DND-41 (cell line): Measurements from ENCODE around the gene TBC1D22A.

Experiments
- ATAC-seq: fragments of 200-7000 bp; cut with Tn5 transposase; 3 replicates; pipeline ENCODE4 v1.9.1; 2021; ENCODE audit warnings: low read depth; ENCODE audit not compliant: insufficient read depth
- DNase-seq: peaks from one replicate; pipeline ENCODE4 v3.0.0-alpha.2; 2020
- H2AFZ ChIP-seq: 2 replicates; pipeline ENCODE4 v1.6.0; 2012; ENCODE audit warnings: low read depth, low read length
- H3K27ac ChIP-seq: 2 replicates; pipeline ENCODE4 v1.5.1; 2012; ENCODE audit warnings: low read length, inconsistent platforms
- H3K27me3 ChIP-seq: fragments of 200-600 bp; sonication (generic); 2 replicates; pipeline ENCODE4 v1.6.0; 2012; ENCODE audit warnings: low read length, mild to moderate bottlenecking, inconsistent platforms; ENCODE audit not compliant: insufficient read depth, poor library complexity
- H3K36me3 ChIP-seq: 2 replicates; pipeline ENCODE4 v1.5.1; 2012; ENCODE audit warnings: low read length, inconsistent platforms; ENCODE audit not compliant: insufficient read depth
- H3K4me1 ChIP-seq: 2 replicates; pipeline ENCODE4 v1.5.1; 2012; ENCODE audit warnings: mild to moderate bottlenecking, low read length; ENCODE audit not compliant: insufficient read depth
- H3K4me2 ChIP-seq: 2 replicates; pipeline ENCODE4 v1.6.0; 2012; ENCODE audit warnings: mild to moderate bottlenecking, moderate library complexity, low read length, inconsistent platforms; ENCODE audit not compliant: insufficient read depth
- H3K4me3 ChIP-seq, 2 experiments: fragments of 200-600 bp in 1 of 2; shearing (Covaris generic) in 1 of 2; 2 replicates each; pipeline ENCODE4 v1.5.1; 2012 to 2016; ENCODE audit warnings: inconsistent platforms in 2 of 2, low read length in 2 of 2, mild to moderate bottlenecking in 2 of 2, low read depth in 1 of 2, moderate library complexity in 1 of 2
- H3K79me2 ChIP-seq: 2 replicates; pipeline ENCODE4 v1.6.0; 2012; ENCODE audit warnings: low read length, inconsistent platforms; ENCODE audit not compliant: insufficient read depth
- H3K9ac ChIP-seq: 2 replicates; pipeline ENCODE4 v1.6.0; 2012; ENCODE audit warnings: low read depth, mild to moderate bottlenecking, inconsistent platforms, low read length, moderate library complexity
- H3K9me3 ChIP-seq: 2 replicates; pipeline ENCODE4 v1.5.1; 2012; ENCODE audit warnings: low read length, moderate library complexity, mild to moderate bottlenecking, inconsistent platforms; ENCODE audit not compliant: insufficient read depth, severe bottlenecking
- H4K20me1 ChIP-seq: 2 replicates; pipeline ENCODE4 v1.6.0; 2012; ENCODE audit warnings: low read length; ENCODE audit not compliant: insufficient read depth
- EZH2 ChIP-seq: IDR thresholded peaks from 3 replicates; pipeline ENCODE4 v1.6.1; 2012; ENCODE audit warnings: borderline replicate concordance, low read depth, mild to moderate bottlenecking, moderate library complexity, low read length, inconsistent platforms; ENCODE audit not compliant: severe bottlenecking
- TF ChIP-seq, protein P1 (sequence below): IDR thresholded peaks from 2 replicates; pipeline ENCODE4 v1.5.1; 2012; ENCODE audit warnings: borderline replicate concordance, low read length, moderate library complexity, mild to moderate bottlenecking; ENCODE audit not compliant: poor library complexity, severe bottlenecking; ENCODE audit errors: extremely low read depth

Gene TBC1D22A

DNA sequence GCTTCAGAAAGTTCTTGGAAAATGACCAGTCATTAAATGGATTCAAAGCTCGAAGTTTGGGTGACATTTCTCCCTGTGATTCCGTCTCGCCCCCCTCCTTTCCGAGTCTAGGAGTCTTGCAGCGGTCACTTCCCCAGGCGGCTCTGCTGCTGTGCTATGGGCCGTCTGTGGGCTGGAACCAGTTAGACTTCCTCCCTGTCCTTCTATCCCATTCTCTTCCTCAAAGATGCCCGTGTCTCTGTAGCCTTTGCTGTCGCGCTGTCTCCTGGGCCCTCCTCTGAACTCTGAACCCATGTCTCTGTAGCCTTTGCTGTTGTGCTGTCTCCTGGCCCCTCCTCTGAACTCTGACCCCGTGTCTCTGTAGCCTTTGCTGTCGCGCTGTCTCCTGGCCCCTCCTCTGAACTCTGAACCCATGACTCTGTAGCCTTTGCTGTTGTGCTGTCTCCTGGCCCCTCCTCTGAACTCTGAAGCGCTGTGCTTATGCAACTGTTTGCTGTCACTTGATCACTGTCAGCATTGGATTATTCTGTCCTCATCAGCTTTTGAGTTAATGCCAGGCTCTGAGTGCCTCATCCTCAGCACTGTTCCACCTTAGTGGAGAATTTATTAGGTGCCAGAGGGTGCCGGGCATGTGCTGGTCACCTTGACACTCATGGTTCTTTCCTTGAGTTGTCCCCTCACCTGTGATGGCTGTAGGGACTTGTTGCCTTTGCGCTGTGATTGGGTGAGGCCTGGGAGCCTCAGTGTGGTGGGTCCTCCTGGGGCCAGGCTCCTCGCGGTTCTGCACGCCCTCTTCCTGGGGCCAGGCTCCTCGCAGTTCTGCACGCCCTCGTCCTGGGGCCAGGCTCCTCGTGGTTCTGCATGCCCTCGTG is 173.3 kb downstream of the TBC1D22A start:
- Histone ChIP-seq H3K9me3 (no peaks in the 10 kb centered on the region), H3K4me1 (no peaks in the 10 kb centered on the region), H3K4me2 (no peak overlapping the region), H3K36me3 (no peaks in the 10 kb centered on the region; the same call in 1 of the 2 replicates), H3K79me2 (no peaks in the 10 kb centered on the region), H3K9ac (no peak overlapping the region), H4K20me1 (no peaks in the 10 kb centered on the region; the same call in 1 of the 2 replicates), H2AFZ (no peak overlapping the region), H3K27ac (no peak overlapping the region), H3K27me3 (no peaks in the 10 kb centered on the region), H3K4me3 (no peak overlapping the region)
- ATAC-seq (no peak), DNase-seq (no peak)
- TF ChIP-seq EZH2 = no peak
- TF ChIP-seq, protein P1, sequence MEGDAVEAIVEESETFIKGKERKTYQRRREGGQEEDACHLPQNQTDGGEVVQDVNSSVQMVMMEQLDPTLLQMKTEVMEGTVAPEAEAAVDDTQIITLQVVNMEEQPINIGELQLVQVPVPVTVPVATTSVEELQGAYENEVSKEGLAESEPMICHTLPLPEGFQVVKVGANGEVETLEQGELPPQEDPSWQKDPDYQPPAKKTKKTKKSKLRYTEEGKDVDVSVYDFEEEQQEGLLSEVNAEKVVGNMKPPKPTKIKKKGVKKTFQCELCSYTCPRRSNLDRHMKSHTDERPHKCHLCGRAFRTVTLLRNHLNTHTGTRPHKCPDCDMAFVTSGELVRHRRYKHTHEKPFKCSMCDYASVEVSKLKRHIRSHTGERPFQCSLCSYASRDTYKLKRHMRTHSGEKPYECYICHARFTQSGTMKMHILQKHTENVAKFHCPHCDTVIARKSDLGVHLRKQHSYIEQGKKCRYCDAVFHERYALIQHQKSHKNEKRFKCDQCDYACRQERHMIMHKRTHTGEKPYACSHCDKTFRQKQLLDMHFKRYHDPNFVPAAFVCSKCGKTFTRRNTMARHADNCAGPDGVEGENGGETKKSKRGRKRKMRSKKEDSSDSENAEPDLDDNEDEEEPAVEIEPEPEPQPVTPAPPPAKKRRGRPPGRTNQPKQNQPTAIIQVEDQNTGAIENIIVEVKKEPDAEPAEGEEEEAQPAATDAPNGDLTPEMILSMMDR = no peak

DNA sequence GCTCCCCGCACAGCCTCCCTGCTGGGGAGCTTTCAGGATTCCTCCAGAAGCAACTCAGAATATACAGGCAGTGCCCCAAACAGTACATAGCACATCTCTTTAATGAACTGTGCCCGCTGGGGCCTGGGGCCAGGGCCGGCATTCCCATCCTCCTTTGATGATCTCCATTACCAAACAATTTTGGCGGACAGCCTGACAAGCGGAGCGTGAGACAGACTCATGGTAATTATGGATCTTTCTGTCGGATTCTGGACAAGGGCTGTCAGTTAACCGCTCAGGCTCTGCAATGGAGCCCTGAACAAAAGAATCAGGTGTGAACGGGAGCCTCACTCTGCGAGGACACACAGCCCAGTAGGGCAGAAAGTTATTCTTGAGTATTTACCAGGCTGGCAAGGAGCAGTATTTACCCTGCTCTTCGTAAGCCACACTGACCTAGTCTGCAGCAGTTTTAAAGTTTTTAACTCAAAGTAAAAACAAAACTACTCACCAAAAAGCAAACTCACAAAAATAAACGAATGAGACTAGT is 174.0 kb downstream of the TBC1D22A start:
- no peak overlapping the region for H3K27ac ChIP-seq
- H3K4me3 ChIP-seq = no peak overlapping the region
- no peaks in the 10 kb centered on the region for H3K79me2 ChIP-seq
- no peak for TF ChIP-seq EZH2
- TF ChIP-seq, protein P1 = no peak
- H3K36me3 ChIP-seq = no peaks in the 10 kb centered on the region; the same call in 1 of the 2 replicates
- H3K27me3 ChIP-seq = no peaks in the 10 kb centered on the region
- H3K4me1 ChIP-seq = no peaks in the 10 kb centered on the region
- DNase-seq (no peak), ATAC-seq (no peak)
- no peaks in the 10 kb centered on the region; the same call in 1 of the 2 replicates for H4K20me1 ChIP-seq
- H2AFZ ChIP-seq = no peak overlapping the region
- no peak overlapping the region for H3K9ac ChIP-seq
- H3K4me2 ChIP-seq = no peak overlapping the region
- H3K9me3 ChIP-seq = no peaks in the 10 kb centered on the region

DNA sequence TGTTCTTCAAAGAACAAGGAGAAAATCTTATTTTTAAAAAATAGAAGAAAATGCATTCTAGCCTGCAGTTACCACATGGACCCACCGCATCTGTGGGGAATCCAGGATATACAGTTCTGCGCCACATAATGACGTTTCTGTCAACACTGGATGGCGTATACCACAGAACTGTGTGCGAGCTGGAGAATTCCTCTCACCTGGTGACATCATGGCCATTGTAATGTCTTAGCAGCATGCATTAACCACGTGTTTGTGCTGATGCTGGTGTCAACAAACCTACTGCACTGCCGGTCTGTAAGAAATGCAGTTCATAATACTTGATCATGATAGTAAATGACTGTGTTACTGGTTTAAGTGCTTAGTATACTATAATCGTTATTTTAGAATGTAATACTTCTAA is 174.7 kb downstream of the TBC1D22A start:
- Histone ChIP-seq H4K20me1 (no peaks in the 10 kb centered on the region; the same call in 1 of the 2 replicates), H3K27me3 (no peaks in the 10 kb centered on the region), H3K9me3 (no peaks in the 10 kb centered on the region), H3K27ac (no peak overlapping the region), H3K36me3 (no peaks in the 10 kb centered on the region; the same call in 1 of the 2 replicates), H3K4me2 (no peak overlapping the region), H3K4me1 (no peaks in the 10 kb centered on the region), H3K79me2 (no peaks in the 10 kb centered on the region), H3K9ac (no peak overlapping the region), H3K4me3 (no peak overlapping the region), H2AFZ (no peak overlapping the region)
- no peak for DNase-seq
- TF ChIP-seq, protein P1 = no peak
- TF ChIP-seq EZH2 = no peak
- ATAC-seq = no peak
